ENCODE measurements around the gene CAMK1D.

CAMK1D gene

GRCh38 chr10:12405342-12406320, 56.3 kb downstream of the CAMK1D start:
- no peak for DNase-seq

DNA sequence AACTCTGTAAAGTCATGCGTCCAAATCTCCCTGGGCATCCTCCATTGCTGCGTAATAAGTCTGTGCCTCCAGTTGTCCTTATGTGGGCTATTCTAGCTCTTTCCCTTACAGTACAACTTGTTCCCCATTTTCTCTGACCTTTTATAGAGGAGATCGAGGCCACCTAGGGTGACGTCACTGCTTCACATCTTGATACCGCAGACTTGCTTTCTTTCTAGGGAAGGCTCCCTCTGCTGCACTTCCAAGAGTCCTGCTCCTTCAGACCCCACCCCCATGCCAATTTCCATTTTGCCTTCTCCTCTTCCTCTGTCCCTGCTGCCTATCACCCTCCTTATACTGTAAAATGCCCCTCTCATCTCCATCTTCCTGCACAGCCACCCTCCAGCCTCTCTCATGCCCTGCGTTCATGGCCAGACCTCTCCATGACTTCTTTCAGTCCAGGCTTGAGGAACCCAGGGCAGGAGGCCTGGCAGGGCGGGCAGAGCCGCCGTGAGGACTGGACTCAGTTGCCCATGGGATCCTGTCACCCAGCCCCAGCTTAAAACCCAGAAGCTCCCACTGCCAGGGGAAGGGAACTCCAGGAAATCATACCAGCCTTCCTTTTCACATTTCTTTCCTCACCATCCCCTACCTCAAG, 57.5 kb downstream of the CAMK1D start:
- no peak for DNase-seq

DNA sequence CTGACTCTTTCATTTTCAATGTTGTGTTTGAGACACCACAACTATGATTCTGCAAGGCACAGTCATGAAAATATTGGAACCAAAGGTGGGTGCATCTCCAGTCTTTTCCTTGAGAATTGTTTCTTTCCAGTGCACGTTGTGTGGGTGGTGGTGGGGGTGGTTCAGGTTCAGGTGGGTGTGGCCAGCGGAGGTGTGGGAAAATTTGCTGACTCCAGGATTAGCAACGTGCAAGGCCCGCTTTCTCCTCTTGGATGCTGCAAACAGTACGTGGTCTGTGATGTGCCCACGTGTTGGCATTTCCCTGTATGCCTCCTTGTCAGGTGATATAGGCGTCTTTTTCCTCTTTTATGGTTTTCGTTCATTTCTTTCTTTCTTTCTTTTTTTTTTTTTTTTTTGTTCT, 59.1 kb downstream of the CAMK1D start:
- no peak for DNase-seq

DNA sequence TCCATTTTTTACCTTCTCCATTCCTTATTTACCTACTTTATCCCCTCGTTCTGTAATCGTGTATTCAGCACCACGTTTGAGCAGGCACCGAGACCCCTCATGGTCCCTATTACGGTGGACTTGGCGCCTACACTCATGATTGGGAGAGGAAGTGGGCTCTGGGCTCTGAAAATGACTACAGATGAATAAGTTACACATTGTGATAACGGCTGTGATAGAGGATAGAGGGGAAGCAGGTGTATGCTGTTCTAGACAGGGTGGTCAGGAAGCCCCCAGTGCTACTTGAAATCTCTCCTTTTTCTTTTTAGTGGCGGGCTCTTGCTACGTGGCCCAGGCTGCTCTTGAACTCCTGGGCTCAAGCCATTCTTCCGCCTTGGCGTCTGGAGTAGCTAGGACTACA, 59.8 kb downstream of the CAMK1D start:
- DNase-seq, result no peak

- DNase-seq, result no peak
These were observed 60.3 kb downstream of the CAMK1D start for GRCh38 chr10:12409613-12410012.

- peak; percentile 19 for DNase-seq
These were observed 63.5 kb downstream of the CAMK1D start for GRCh38 chr10:12412666-12413368.

- DNase-seq, result no peak
These were observed 64.0 kb downstream of the CAMK1D start for GRCh38 chr10:12413369-12413711.

DNA sequence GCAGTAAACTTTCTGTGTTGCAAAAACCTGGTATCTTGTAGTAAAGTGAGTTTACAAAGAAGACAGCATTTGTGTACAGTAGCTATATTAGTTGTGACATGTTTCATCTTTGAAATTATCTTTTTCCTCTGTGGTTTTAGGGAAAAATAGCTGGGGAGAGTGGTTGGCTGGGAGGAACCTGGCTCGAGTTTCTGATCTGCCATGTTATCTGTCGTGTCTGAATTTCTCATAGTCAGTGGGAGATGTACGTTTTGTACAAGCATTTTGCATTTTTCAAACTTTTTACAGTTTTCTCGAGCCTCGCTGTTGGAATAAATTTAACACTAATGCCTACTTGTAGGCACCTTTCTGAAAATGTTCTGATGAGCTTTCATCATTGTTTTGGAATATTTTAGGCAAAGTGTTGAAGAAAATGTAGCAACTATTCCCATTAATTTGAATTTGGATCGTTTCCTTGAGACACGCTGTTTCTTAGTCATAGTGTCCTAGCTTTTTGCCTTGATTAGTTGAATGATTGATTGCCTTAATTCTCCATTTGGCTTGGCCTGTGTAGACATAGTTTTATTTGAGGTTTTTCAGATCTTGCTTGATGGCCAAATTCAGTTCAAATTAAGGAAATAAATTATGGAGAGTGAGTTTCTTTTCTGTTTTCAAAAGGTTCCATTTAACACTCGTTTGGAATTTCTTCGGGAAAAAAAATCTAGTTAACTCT, 65.1 kb downstream of the CAMK1D start:
- DNase-seq, result no peak

GRCh38 chr10:12416344-12417050, 67.2 kb downstream of the CAMK1D start:
- no peak for DNase-seq

DNA sequence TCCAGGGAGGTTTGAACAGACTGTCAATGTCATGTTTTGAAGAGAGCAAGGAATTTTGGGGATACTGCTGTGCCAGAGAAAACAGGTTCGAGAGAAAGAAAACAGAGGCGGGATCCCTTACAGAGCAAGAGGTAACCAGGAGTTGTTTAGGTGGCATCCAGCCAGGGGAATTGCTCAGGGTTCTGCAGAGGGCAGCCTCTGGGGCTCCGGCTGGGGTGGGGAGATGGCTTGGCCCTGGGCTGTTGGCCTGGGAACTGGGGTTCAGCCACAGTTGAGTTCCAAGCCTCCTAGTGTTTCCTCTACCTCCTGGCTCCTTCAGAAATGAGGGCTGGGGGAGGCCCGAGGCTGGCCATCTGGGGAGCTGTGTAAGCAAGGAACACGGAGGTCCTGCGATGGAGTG, 68.0 kb downstream of the CAMK1D start:
- no peak for DNase-seq

- DNase-seq, result no peak
These were observed 68.7 kb downstream of the CAMK1D start for GRCh38 chr10:12418000-12418399.

GRCh38 chr10:12418725-12419261, 69.4 kb downstream of the CAMK1D start:
- DNase-seq, result no peak

DNA sequence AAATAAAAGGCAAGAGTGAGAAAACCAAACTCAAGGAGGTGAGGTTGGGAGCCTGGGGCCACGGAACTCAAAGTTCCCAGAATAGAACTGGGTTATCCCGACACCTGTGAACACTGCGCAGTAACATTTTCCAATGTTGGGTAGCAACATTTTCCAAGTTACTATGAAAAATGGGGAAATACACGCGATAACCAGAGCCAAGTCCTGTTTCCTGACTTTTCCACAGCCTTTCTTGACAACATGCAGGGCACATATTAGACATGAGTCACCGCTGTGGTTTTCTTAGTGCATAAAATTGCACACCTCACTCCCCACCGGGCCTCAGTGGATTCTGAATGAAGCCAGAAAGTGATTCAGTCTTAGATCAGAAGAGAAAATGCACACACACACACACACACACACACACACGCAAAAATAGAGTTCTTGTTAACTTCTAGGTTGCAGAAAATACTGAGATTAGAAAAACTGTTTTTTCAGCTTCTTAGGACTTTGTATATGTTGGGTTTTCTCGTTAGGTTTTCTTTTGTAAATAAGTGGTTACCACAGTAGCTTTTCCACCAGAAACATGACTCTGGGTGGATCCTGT, 70.0 kb downstream of the CAMK1D start:
- DNase-seq, result peak; percentile 75

- DNase-seq, result no peak
These were observed 71.3 kb downstream of the CAMK1D start for GRCh38 chr10:12420530-12421120.

- DNase-seq, result no peak
These were observed 72.8 kb downstream of the CAMK1D start for GRCh38 chr10:12422189-12422588.

DNA sequence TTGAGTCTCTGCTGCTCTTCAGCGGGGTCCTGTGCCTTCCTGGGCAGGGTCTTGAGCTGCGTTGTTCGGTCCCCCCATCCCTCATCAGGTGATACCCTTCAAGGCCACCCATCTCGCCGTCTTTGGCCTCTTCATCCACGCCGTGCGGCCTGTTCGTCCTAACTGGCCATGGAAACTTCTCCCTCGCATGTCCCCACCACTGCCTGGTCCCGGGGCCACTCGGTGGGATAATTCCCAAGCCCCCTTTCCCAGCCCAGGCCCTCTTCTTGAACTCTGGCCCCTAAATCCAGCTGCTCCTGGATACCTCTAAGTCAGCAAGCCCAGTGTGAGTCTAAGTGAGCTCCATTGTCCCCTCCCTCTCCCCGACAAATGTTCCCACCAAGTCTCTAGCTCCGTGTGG, 74.5 kb downstream of the CAMK1D start:
- no peak for DNase-seq

DNA sequence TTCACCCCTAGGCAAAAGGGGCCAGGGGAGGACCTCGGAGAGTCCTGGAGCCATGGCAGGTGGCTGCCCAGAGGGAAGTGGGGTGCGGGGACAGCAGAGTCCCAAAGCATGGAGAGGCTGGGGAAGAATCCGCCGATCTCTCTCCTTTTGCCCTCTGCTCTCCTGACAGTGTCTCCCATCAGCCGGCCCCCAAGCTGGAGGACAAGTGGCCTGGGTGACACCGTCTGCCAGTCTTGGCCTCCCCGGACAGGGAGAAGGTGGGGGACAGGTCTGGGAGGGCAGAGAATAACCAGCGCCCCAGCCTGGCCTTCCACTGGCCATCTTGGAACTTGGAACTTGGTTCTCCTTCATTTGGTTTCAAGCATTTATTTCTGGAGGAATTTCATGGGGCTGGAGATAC, 77.9 kb downstream of the CAMK1D start:
- DNase-seq, result no peak

DNA sequence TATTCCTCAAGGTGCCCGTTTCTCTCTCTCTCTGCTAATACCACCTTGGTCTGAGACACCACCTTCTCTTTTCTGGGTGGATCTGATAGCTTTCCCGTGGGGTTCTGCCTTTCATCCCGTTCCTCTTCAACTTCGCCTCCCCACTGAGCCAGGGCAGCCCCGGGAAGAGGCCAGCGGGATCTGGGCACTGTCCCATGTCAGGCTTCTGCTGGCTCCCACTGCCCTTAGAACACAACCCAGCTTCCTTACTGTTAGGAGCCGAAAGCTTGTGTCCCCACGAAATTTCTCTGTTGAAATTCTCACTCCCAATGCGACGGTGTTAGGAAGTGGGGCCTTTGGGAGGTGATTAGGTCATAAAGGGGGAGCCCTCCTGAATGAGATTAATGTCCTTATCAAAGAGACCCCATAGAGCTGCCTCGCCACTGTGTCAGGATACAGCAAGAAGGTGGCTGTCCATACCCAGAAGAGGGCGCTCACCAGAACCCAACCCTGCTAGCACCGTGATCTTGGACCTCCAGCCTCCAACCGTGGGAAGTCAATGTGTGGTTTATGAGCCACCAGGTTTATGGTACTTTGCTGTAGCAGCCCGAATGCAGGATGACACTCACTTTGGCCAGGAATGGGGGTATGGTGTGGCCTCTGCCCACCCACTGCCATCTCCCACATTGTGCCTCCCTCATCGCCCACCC, 79.2 kb downstream of the CAMK1D start:
- no peak for DNase-seq

- no peak for DNase-seq
These were observed 81.1 kb downstream of the CAMK1D start for GRCh38 chr10:12430406-12430982.

Measured in CD4-positive, alpha-beta T cell treated with Interleukin-17A for 4 hours (primary cell).